IMR-90 (cell line): ENCODE data around the gene FAM168A.

ENCODE experiments used
- BHLHE40 ChIP-seq: fragments of 150-350 bp; IDR thresholded peaks from 2 replicates; pipeline ENCODE4 v1.6.1; 2016; ENCODE audit warnings: mild to moderate bottlenecking, low read depth, low read length
- FOS ChIP-seq: fragments of 150-350 bp; IDR thresholded peaks from 2 replicates; pipeline ENCODE4 v1.6.1; 2016; ENCODE audit warnings: low read depth, low read length
- MAFK ChIP-seq: IDR thresholded peaks from 2 replicates; pipeline ENCODE4 v1.6.1; 2012; ENCODE audit warnings: low read depth, low read length, improper control_type of control experiment
- POLR2A ChIP-seq: IDR thresholded peaks from 2 replicates; pipeline ENCODE4 v1.6.1; 2012; ENCODE audit warnings: mild to moderate bottlenecking, low read depth, low read length
- TF ChIP-seq, protein P1 (sequence below): fragments of 150-350 bp; IDR thresholded peaks from 2 replicates; pipeline ENCODE4 v1.6.1; 2016; ENCODE audit warnings: low read depth, mild to moderate bottlenecking, low read length, moderate library complexity, borderline replicate concordance
- TF ChIP-seq, protein P2 (sequence below): conservative IDR thresholded peaks from 2 replicates; pipeline ENCODE4 v1.5.1; 2012; ENCODE audit warnings: mild to moderate bottlenecking, low read depth, low read length, improper control_type of control experiment
- TF ChIP-seq, protein P3 (sequence below): fragments of 150-350 bp; IDR thresholded peaks from 2 replicates; pipeline ENCODE4 v1.6.1; 2017; ENCODE audit warnings: mild to moderate bottlenecking, antibody characterized with exemption, low read length, low read depth

DNA sequence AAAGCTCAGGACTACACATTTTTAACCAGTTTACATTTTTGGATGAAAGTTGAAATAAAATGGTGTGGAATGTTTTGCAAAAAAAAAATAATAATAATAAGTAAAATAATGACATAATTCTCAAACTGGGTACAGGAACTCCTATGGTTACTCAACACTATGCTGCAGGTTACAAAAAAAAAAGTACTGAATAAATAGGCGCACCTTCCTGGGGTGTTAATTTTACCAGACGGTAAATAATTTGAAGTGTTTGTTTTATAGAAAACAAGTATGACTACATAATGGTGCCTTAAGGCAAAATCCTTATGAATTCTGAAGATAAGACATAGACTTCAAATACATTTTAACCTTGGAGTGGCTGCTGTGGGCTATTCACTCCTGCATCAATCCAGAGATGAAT lies 145.2 kb downstream of the FAM168A start:
- TF ChIP-seq, protein P1, sequence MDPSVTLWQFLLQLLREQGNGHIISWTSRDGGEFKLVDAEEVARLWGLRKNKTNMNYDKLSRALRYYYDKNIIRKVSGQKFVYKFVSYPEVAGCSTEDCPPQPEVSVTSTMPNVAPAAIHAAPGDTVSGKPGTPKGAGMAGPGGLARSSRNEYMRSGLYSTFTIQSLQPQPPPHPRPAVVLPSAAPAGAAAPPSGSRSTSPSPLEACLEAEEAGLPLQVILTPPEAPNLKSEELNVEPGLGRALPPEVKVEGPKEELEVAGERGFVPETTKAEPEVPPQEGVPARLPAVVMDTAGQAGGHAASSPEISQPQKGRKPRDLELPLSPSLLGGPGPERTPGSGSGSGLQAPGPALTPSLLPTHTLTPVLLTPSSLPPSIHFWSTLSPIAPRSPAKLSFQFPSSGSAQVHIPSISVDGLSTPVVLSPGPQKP = no peak
- TF ChIP-seq, protein P2, sequence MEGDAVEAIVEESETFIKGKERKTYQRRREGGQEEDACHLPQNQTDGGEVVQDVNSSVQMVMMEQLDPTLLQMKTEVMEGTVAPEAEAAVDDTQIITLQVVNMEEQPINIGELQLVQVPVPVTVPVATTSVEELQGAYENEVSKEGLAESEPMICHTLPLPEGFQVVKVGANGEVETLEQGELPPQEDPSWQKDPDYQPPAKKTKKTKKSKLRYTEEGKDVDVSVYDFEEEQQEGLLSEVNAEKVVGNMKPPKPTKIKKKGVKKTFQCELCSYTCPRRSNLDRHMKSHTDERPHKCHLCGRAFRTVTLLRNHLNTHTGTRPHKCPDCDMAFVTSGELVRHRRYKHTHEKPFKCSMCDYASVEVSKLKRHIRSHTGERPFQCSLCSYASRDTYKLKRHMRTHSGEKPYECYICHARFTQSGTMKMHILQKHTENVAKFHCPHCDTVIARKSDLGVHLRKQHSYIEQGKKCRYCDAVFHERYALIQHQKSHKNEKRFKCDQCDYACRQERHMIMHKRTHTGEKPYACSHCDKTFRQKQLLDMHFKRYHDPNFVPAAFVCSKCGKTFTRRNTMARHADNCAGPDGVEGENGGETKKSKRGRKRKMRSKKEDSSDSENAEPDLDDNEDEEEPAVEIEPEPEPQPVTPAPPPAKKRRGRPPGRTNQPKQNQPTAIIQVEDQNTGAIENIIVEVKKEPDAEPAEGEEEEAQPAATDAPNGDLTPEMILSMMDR = no peak
- no peak for TF ChIP-seq MAFK
- no peak for TF ChIP-seq BHLHE40
- TF ChIP-seq, protein P3, sequence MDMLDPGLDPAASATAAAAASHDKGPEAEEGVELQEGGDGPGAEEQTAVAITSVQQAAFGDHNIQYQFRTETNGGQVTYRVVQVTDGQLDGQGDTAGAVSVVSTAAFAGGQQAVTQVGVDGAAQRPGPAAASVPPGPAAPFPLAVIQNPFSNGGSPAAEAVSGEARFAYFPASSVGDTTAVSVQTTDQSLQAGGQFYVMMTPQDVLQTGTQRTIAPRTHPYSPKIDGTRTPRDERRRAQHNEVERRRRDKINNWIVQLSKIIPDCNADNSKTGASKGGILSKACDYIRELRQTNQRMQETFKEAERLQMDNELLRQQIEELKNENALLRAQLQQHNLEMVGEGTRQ = no peak
- no peak for TF ChIP-seq POLR2A
- TF ChIP-seq FOS = no peak
